Measurements from ENCODE around the gene FOCAD. TPM values are rescaled to one million over a fixed set of nuclear protein-coding genes. Genes with fewer than 3 reads are reported as not detected.

The FOCAD gene
- total RNA-seq, 1 experiment from 2014 or later, result 35.1 TPM

DNA sequence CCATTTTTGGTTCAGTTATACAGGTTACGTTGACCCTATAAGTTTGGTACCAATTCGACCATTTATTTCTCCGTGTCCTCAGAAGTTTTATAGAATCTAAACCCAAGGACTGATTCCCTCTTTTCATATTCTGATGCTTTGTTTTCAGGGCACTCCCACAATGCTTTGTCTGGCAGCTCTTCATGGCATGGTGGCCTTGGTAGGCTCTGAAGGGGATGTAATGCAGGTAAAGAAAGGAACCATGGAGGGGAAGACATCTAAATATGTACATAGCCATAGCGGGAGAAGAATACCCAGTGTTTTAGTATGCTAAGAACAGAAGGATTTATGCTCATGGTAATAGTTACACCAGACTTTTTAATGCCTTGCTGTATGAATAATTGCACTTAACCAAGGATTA is 264.6 kb downstream of the FOCAD start:
- CTCF ChIA-PET, result no interaction called here
- TF ChIP-seq EZH2phosphoT487 (IDR thresholded peaks at IDR 0.05; ENCODE audit: borderline replicate concordance, low read length) (no peak), EZH2 (IDR thresholded peaks at IDR 0.05; ENCODE audit: low read length, unreplicated experiment) (no peak)
- TF ChIP-seq, protein P1, sequence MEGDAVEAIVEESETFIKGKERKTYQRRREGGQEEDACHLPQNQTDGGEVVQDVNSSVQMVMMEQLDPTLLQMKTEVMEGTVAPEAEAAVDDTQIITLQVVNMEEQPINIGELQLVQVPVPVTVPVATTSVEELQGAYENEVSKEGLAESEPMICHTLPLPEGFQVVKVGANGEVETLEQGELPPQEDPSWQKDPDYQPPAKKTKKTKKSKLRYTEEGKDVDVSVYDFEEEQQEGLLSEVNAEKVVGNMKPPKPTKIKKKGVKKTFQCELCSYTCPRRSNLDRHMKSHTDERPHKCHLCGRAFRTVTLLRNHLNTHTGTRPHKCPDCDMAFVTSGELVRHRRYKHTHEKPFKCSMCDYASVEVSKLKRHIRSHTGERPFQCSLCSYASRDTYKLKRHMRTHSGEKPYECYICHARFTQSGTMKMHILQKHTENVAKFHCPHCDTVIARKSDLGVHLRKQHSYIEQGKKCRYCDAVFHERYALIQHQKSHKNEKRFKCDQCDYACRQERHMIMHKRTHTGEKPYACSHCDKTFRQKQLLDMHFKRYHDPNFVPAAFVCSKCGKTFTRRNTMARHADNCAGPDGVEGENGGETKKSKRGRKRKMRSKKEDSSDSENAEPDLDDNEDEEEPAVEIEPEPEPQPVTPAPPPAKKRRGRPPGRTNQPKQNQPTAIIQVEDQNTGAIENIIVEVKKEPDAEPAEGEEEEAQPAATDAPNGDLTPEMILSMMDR (conservative IDR thresholded peaks at IDR 0.05; ENCODE audit: low read depth, low read length), result no peak

DNA sequence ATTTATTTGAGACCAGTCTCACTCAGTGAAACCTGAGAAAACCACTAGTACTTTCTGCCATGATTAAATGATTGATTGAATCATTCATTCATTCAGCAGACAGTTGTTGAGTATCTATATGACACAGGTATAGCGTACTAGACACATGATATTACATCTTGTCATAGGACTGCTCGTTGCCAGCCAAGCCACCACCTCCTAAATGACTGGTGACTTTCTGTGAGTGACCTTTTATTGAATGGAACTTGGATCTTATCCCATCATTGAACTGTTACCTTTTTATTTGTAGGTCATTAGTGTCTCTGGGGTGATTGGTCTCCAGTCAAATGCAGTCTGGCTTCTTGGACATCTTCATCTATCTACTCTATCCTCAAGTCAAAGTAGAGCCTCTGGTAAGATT is 266.6 kb downstream of the FOCAD start:
- Histone ChIP-seq H3K36me3 (ENCODE audit: low read depth, low read length) (no peaks in the 10 kb centered on the region), H3K4me1 (ENCODE audit: insufficient read depth, low read length) (peaks cover 6% of the 10 kb centered on the region; the same call in 1 of the 2 replicates), H3K27ac (ENCODE audit: low read length) (no peak overlapping the region), H3K27me3 (ENCODE audit: low read length) (no peaks in the 10 kb centered on the region), H3K9me3 (ENCODE audit: low read length) (no peaks in the 10 kb centered on the region), H3K9ac (ENCODE audit: low read length) (no peak overlapping the region), H4K20me1 (ENCODE audit: low read length) (no peaks in the 10 kb centered on the region), H3K4me3 (ENCODE audit: low read length) (no peak overlapping the region), H3K79me2 (ENCODE audit: low read length) (no peaks in the 10 kb centered on the region), H2AFZ (ENCODE audit: low read length) (no peak overlapping the region), H3K9me2 (replicated peaks; ENCODE audit: low read length) (no peaks in the 10 kb centered on the region), H3F3A (ENCODE audit: low read length, unreplicated experiment) (no peaks in the 10 kb centered on the region), H3K4me2 (ENCODE audit: low read length) (no peak overlapping the region)
- intact Hi-C loops (cut with micrococcal nuclease), result no loop called here
- DNase-seq (no peak), ATAC-seq (no peak)
- CTCF ChIA-PET, result no interaction called here
- no TSS peak for BruUV-seq (replicated peaks)
- POLR2A ChIA-PET (ENCODE audit: unreplicated experiment), result no interaction called here
- TF ChIP-seq, protein P1 (conservative IDR thresholded peaks at IDR 0.05; ENCODE audit: low read depth, low read length), result no peak
- TF ChIP-seq EZH2phosphoT487 (IDR thresholded peaks at IDR 0.05; ENCODE audit: borderline replicate concordance, low read length) (no peak), EZH2 (IDR thresholded peaks at IDR 0.05; ENCODE audit: low read length, unreplicated experiment) (no peak)

More for the DNA sequence above, 264.6 kb downstream of the FOCAD start:
- Histone ChIP-seq H3K9ac (ENCODE audit: low read length) (no peak overlapping the region), H3K27ac (ENCODE audit: low read length) (no peak overlapping the region), H3F3A (ENCODE audit: low read length, unreplicated experiment) (no peaks in the 10 kb centered on the region), H3K79me2 (ENCODE audit: low read length) (no peaks in the 10 kb centered on the region), H3K36me3 (ENCODE audit: low read depth, low read length) (no peaks in the 10 kb centered on the region), H3K4me1 (ENCODE audit: insufficient read depth, low read length) (peaks cover 6% of the 10 kb centered on the region; the same call in 1 of the 2 replicates), H3K9me3 (ENCODE audit: low read length) (no peaks in the 10 kb centered on the region), H3K4me3 (ENCODE audit: low read length) (no peak overlapping the region), H3K4me2 (ENCODE audit: low read length) (no peak overlapping the region), H4K20me1 (ENCODE audit: low read length) (no peaks in the 10 kb centered on the region), H2AFZ (ENCODE audit: low read length) (no peak overlapping the region), H3K9me2 (replicated peaks; ENCODE audit: low read length) (no peaks in the 10 kb centered on the region), H3K27me3 (ENCODE audit: low read length) (no peaks in the 10 kb centered on the region)
- no peak for ATAC-seq
- intact Hi-C loops (cut with micrococcal nuclease), result loop anchor here (10.0 kb wide), 1 partner anchor 156 kb away; no protein-coding TSS in a partner anchor
- POLR2A ChIA-PET (ENCODE audit: unreplicated experiment), result no interaction called here
- BruUV-seq (replicated peaks), result no TSS peak
- DNase-seq, result no peak

DNA sequence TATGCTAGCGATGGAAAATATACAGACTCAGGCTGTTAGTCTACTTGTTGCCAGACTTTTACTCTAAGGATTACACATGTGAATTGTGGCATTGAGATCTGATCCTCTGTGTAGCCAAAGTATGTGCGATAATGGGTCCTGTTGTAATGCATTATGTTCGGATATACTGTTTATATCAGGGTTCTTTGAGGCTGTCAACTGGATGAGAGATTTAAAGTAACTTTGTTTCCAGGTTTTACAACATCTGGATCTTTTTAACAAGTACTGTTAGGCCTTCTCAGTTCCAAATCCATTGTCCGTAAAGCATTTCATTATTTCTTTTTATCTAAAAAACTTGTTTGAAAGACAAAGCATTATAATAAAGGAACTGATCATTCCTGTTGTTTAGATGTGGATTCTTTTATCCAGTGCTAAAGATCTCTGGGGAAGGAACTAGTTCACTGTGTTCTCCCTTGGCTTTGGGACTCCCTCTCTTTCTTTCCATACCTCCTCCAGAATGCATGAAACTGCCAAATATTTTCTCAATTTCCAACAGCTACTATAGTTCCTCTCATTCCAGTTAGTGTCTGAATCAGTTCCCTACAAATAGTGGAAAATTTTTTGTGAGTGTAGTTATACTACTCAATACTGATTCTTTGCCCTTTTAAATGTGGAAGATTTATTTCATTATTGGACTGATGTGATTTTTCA is 278.6 kb downstream of the FOCAD start:
- DNase-seq (no peak), ATAC-seq (no peak)
- no peaks in the 10 kb centered on the region for H3K27me3 ChIP-seq (ENCODE audit: low read length)
- no peaks in the 10 kb centered on the region for H3K36me3 ChIP-seq (ENCODE audit: low read depth, low read length)
- intact Hi-C loops (cut with micrococcal nuclease), result no loop called here
- no peaks in the 10 kb centered on the region for H3K4me1 ChIP-seq (ENCODE audit: insufficient read depth, low read length)
- no peak overlapping the region for H3K4me2 ChIP-seq (ENCODE audit: low read length)
- H3K9ac ChIP-seq (ENCODE audit: low read length), result no peak overlapping the region
- H3K4me3 ChIP-seq (ENCODE audit: low read length), result no peak overlapping the region
- no peaks in the 10 kb centered on the region for H4K20me1 ChIP-seq (ENCODE audit: low read length)
- H3K27ac ChIP-seq (ENCODE audit: low read length), result no peak overlapping the region
- TF ChIP-seq EZH2 (IDR thresholded peaks at IDR 0.05; ENCODE audit: low read length, unreplicated experiment), result no peak
- TF ChIP-seq, protein P1 (conservative IDR thresholded peaks at IDR 0.05; ENCODE audit: low read depth, low read length), result no peak
- TF ChIP-seq EZH2phosphoT487 (IDR thresholded peaks at IDR 0.05; ENCODE audit: borderline replicate concordance, low read length), result no peak
- H3K9me2 ChIP-seq (replicated peaks; ENCODE audit: low read length), result no peaks in the 10 kb centered on the region
- CTCF ChIA-PET, result no interaction called here
- POLR2A ChIA-PET (ENCODE audit: unreplicated experiment), result no interaction called here
- H2AFZ ChIP-seq (ENCODE audit: low read length), result no peak overlapping the region
- H3K79me2 ChIP-seq (ENCODE audit: low read length), result no peaks in the 10 kb centered on the region
- H3F3A ChIP-seq (ENCODE audit: low read length, unreplicated experiment), result no peaks in the 10 kb centered on the region
- H3K9me3 ChIP-seq (ENCODE audit: low read length), result no peaks in the 10 kb centered on the region
- BruUV-seq (replicated peaks), result no TSS peak

Data from PC-3 (cell line).